ENCODE data around the gene CCHCR1.

CCHCR1 gene

GRCh38 chr6:31161216-31162126 lies 3.9 kb upstream of the CCHCR1 start:
- DNase-seq (ENCODE audit: low read depth), result no peak

GRCh38 chr6:31158863-31159855 lies 1.6 kb upstream of the CCHCR1 start:
- DNase-seq (ENCODE audit: low read depth), result peak; percentile 31

- peak; percentile 99 for DNase-seq (ENCODE audit: low read depth)
These were observed 699 bp upstream of the CCHCR1 start, which contains the start of gene TCF19 for GRCh38 chr6:31158140-31158862. Gene TCF19, plus strand, starts transcription at chr6:31158589. Its CDS starts 881 bp downstream, at chr6:31159470.

GRCh38 chr6:31156641-31157040 lies 961 bp downstream of the CCHCR1 start:
- no peak for DNase-seq (ENCODE audit: low read depth)

- no peak for DNase-seq (ENCODE audit: low read depth)
These were observed 3.2 kb downstream of the CCHCR1 start for GRCh38 chr6:31154436-31154835.

- DNase-seq (ENCODE audit: low read depth), result no peak
These were observed 4.8 kb downstream of the CCHCR1 start for GRCh38 chr6:31152781-31153180.

- no peak for DNase-seq (ENCODE audit: low read depth)
These were observed 7.7 kb downstream of the CCHCR1 start for GRCh38 chr6:31149827-31150447.

- DNase-seq (ENCODE audit: low read depth), result no peak
These were observed 12.2 kb downstream of the CCHCR1 start for GRCh38 chr6:31145386-31145785.

GRCh38 chr6:31144970-31145340 lies 12.6 kb downstream of the CCHCR1 start:
- DNase-seq (ENCODE audit: low read depth), result no peak

- no peak for DNase-seq (ENCODE audit: low read depth)
These were observed 13.2 kb downstream of the CCHCR1 start for GRCh38 chr6:31144296-31144969.

- peak; percentile 93 for DNase-seq (ENCODE audit: low read depth)
These were observed 14.5 kb downstream of the CCHCR1 start for GRCh38 chr6:31143148-31143547.

- DNase-seq (ENCODE audit: low read depth), result no peak
These were observed 15.2 kb downstream of the CCHCR1 start for GRCh38 chr6:31142361-31142761.

GRCh38 chr6:31140643-31141042 lies 17.0 kb downstream of the CCHCR1 start:
- DNase-seq (ENCODE audit: low read depth), result no peak

GRCh38 chr6:31139599-31139998 lies 18.0 kb downstream of the CCHCR1 start:
- no peak for DNase-seq (ENCODE audit: low read depth)

GRCh38 chr6:31138982-31139381 lies 18.6 kb downstream of the CCHCR1 start, which contains the start of gene PSORS1C2:
Gene PSORS1C2, minus strand, starts transcription at chr6:31139066. Its CDS starts 40 bp downstream, at chr6:31139026.
- no peak for DNase-seq (ENCODE audit: low read depth)

- DNase-seq (ENCODE audit: low read depth), result no peak
These were observed 21.9 kb downstream of the CCHCR1 start for GRCh38 chr6:31135710-31136109.

- no peak for DNase-seq (ENCODE audit: low read depth)
These were observed 24.8 kb downstream of the CCHCR1 start for GRCh38 chr6:31132806-31133205.

- no peak for DNase-seq (ENCODE audit: low read depth)
These were observed 26.0 kb downstream of the CCHCR1 start for GRCh38 chr6:31131595-31131994.

- no peak for DNase-seq (ENCODE audit: low read depth)
These were observed 26.9 kb downstream of the CCHCR1 start for GRCh38 chr6:31130751-31131150.

GRCh38 chr6:31129130-31129529 lies 28.5 kb downstream of the CCHCR1 start:
- DNase-seq (ENCODE audit: low read depth), result no peak
